IPS-18c (cell line): Measurements from ENCODE around the gene RPS6KA2.
"Not testable (repeated sequence)": the region's sequence is repeated elsewhere in the genome, so short reads cannot be mapped to it uniquely, and the experiment has no call there.

ENCODE experiments used
- H3K4me3 ChIP-seq: 2 replicates; pipeline ENCODE4 v1.7.0; 2013; ENCODE audit warnings: low read depth, mild to moderate bottlenecking, low read length, moderate library complexity; ENCODE audit not compliant: insufficient read depth
- H3K9me3 ChIP-seq: one replicate; pipeline ENCODE4 v1.6.1; 2013; ENCODE audit warnings: mild to moderate bottlenecking, low read length, moderate library complexity; ENCODE audit not compliant: control insufficient read depth, insufficient read depth

Gene RPS6KA2

DNA sequence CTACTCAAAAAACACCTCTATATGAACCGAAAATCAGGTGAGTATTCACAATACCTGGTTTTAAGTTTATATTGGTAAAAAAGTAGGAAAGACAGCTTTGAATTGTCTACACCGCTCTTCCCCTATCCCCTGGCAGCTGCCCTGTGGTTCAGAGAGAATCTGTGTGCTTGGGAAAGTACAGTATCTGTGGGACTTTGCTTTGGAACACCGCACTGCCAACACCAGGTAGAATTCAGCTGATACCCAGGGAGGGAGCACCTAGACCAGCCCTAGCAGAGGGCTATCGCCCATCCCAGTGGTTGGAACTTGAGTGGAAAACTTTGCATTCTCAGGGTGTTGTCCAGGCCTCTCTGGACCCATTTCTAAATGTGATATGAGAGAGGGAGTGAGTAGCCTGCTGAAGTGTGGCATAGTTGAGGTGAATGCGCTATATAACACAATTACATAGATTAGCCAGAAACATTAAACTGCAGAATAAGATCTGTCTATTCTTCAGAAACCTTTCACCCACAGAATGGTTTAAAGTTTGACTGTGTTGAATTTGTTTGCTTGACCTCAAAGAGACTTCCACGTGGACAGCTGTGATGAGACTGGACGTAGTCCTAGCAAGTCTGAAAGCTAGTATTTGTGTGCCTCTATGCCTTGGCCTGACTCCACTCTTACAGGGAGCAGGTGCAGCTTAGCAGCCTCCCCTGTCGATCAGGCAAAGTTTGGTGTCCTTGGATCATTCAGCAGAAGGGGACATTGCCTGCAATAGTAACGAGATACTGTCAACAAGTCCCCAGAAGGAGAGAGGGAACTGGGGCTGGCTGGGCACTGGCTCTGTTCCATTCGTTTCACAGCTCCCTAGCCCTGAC, 232.8 kb downstream of the RPS6KA2 start:
- H3K9me3 ChIP-seq, result no peaks in the 10 kb centered on the region
- H3K4me3 ChIP-seq, result no peak overlapping the region

DNA sequence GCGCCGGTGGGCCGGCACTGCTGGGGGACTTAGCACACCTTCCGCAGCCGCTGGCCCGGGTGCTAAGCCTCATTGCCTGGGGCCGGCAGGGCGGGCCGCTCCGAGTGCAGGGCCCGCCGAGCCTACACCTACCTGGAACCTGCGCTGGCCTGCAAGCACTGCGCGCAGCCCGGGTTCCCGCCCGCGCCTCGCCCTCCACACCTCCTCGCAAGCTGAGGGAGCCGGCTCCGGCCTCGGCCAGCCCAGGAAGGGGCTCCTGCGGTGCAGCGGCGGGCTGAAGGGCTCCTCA, 233.6 kb downstream of the RPS6KA2 start:
- peak overlapping the region; percentile 20; the same call in 1 of the 2 replicates for H3K4me3 ChIP-seq
- H3K9me3 ChIP-seq, result no peaks in the 10 kb centered on the region

DNA sequence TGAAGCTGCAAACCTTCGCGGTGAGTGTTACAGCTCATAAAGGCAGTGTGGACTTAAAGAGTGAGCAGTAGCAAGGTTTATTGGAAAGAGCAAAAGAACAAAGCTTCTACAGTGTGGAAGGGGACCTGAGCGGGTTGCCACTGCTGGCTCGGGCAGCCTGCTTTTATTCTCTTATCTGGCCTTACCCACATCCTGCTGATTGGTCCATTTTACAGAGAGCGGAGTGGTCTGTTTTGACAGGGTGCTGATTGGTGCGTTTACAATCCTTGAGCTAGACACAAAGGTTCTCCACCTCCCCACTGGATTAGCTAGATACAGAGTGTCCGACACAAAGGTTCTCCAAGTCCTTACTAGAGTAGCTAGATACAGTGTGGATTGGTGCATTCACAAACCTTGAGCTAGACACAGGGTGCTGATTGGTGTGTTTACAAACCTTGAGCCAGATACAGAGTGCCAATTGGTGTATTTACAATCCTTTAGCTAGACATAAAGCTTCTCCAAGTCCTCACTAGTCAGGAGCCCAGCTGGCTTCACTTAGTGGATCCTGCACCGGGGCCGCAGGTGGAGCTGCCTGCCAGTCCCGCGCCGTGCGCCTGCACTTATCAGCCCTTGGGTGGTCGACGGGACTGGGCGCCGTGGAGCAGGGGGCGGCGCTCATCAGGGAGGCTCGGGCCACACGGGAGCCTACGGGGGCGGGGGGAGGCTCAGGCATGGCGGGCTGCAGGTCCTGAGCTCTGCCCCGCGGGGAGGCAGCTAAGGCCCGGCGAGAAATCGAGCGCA, 234.1 kb downstream of the RPS6KA2 start:
- H3K9me3 ChIP-seq, result not testable (repeated sequence)
- peak overlapping the region; percentile 20; the same call in 1 of the 2 replicates for H3K4me3 ChIP-seq

DNA sequence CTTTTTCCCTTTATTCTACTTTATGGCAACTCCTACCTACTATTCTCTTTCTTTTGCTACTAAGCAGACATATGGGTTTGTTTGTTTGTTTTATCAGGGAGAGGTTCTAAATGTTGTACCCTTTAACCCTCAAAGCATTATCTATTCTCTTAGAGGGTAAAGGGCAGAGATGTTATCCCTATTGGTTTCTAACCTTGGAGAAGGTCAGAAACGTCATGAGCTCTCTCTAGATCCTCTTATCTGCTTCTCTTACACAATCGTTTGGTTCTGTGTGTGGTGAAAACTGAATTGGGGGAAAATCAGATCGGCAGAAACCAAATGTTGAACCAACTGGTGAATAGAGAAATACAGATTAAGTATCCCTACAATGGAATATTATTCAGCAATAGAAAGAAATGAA, 237.9 kb downstream of the RPS6KA2 start:
- Histone ChIP-seq H3K9me3 (no peaks in the 10 kb centered on the region), H3K4me3 (no peak overlapping the region)

DNA sequence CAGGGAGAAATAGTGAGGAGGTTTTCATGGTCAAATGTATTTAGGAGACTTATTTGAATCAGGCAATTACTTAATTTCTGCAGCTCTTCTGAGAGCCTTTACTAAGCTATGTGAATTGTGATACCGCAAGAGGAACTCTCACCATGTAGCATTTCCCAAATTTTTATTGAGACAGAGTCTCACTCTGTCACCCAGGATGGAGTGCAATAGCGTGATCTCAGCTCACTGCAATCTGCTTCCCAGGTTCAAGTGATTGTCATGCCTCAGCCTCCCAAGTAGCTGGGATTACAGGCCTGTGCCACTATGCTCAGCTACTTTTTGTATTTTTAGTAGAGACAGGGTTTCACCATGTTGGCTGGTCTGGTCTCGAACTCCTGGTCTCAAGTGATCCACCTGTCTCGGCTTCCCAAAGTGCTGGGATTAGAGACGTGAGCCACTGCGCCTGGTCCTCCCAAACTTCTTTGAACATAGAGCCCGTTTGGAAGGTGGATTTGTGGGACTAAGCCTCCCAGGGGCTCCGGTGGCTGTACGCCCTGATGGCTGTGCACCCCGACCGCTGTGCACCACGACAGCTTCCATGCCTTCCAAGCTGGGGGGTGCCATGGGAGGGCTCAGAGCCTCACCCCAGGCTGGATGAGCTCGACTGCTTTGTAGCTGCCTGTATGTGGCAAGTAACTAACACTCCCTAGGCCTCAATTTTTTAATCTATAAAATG, 238.6 kb downstream of the RPS6KA2 start:
- Histone ChIP-seq H3K9me3 (no peaks in the 10 kb centered on the region), H3K4me3 (no peak overlapping the region)

DNA sequence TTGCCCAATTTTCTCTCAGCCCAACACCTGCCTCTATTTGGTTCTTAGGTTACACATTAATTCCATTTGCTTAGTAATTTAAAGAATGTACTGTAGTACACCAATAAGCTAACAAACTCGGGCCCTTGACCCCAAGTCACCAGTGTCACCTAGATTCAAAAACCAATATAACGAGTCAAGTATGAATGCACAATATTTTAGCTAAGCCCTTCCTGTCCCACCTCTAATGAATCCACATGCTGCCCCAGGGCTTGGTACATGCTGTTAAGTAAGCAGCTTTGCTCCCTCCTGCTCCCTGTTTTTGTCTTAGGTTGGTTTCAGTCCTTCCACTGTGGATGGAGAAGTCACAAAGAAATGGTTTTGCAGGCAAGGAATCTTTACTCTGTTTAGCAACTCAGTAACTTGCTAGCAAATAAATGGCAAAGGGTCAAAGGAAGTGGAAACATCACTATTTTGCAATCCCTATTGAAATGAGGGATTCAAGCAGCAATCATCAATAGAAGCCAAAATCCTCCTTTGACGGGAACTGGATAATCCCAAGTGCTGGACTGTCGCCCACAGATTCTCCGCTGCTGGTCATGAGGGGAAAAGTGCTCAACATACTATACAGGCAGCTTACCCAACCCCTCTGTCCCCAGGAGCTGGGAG, 239.3 kb downstream of the RPS6KA2 start:
- H3K9me3 ChIP-seq, result no peaks in the 10 kb centered on the region
- no peak overlapping the region for H3K4me3 ChIP-seq

DNA sequence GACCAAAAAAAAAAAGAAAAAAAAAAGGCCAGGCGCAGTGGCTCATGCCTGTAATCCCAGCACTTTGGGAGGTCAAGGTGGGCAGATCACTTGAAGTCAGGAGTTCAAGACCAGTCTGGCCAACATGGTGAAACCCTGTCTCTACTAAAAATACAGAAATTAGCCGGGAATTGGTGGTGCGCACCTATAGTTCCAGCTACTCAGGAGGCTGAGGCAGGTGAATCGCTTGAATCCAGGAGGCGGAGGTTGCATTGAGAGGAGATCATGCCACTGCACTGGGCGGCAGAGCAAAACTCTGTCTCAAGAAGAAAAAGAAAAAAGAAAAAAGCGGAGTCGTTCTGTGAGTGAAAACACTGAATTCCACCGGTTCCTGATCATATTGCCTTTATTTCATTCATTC, 240.0 kb downstream of the RPS6KA2 start:
- not testable (repeated sequence) for H3K9me3 ChIP-seq, H3K4me3 ChIP-seq

DNA sequence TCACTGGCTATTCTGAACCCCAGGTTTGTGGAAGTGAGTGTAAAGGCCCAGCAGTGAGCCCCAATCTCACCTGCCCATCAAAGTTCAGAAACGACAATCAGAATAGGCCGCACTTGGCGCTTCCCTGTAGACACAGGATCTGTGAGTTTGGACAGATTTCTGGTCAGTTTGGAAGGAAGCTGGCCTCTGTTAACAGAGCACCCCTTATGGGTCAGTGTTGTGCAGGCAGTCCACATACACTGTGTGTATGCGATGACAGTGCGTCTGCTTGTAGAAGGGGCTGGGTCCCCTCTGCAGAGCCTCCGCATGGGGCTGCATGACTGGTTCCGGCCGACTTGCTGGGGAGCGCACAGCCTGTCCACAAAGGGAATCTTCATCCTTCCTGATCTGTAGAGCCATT, 240.9 kb downstream of the RPS6KA2 start:
- Histone ChIP-seq H3K4me3 (no peak overlapping the region), H3K9me3 (no peaks in the 10 kb centered on the region)

DNA sequence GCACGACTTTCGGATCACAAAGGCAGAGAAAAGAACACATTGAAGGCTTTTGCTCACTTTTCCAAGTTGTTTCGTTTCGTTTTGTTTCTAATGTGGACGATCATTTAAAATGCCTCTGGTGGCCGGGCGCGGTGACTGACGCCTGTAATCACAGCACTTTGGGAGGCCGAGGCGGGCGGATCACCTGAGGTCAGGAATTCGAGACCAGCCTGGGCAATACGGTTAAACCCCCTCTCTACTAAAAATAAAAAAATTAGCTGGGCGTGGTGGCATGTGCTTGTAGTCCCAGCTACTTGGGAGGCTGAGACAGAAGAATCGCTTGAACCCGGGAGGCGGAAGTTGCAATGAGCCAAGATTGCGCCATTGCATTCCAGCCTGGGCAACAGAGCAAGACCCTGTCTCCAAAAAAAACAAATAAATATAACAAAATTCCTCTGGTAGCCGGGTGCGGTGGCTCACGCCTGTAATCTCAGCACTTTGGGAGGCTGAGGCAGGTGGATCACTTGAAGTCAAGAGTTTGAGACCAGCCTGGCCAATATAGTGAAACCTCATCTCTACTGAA, 243.2 kb downstream of the RPS6KA2 start:
- H3K9me3 ChIP-seq, result not testable (repeated sequence)
- peak overlapping the region; percentile 94 for H3K4me3 ChIP-seq

DNA sequence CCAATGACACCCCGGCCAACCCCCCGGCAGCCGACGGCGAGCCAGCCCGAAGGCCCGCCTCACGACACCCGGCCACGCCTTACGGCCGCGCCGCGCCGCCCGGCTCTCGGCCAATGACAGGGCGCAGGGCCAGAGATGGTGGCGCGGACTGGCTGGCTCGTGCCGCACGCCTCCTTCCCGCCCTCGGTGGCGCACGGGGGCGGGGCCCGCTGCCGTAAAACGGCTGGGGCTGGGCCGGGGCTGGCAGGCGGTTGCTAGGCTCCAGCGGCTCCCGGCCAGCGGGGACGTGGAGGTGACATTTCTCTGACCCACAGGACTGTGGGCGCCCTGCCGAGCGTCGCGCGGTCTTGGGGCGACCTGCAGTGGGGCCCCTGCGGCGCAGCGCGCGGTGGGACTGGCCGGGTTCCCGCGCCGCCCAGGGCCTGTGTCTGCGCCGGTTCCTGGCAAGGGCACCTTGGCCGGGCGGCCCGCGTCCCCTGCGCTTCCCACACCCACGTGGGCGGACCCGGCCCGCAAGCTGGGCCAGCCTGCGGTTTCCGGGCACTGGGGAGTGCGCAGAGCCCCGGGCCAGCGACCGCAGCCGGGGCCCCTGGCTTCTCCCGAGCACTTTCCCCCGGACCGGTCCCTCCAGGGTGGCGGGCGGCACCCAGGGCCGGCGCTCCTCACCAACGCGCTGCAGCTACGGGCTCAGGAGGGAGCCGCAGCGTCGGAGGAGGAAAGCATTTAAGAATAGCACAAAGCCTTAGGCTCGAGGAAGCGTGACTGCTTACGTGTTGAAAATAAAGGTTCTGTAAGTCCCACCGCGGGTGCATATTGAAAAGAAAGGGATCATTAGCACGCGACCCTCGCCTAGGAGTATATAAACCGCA, 243.9 kb downstream of the RPS6KA2 start, which contains the start of gene MPC1:
Gene MPC1, minus strand, starts transcription at position 8 of the 869 bp plus-strand sequence. CDS start 64 bp downstream, outside the sequence.
- H3K4me3 ChIP-seq, result peak within 1 kb of the TSS; percentile 94
- no peaks in the 10 kb centered on the region for H3K9me3 ChIP-seq

DNA sequence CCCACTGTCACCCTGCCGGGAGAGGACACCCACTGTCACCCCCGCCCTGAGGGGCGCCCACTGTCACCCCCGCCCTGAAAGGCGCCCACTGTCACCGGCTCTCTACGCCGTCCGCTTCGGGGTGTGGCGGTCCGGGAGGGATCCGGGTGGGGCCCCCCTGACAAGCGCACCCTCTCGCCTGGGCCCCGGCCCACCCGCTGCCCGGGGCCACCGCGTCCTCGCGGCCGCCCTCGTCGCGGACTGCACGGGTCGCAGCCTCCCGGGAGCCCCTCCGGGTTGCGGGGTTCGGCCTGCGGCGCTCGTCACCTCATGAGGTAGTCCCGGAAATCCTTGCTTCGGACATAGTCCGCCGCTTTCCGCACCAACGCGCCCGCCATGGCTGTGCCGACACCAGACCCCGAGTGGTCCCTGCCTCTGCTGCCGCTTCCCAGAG, 244.5 kb downstream of the RPS6KA2 start:
- Histone ChIP-seq H3K9me3 (no peaks in the 10 kb centered on the region), H3K4me3 (peak overlapping the region; percentile 94)

DNA sequence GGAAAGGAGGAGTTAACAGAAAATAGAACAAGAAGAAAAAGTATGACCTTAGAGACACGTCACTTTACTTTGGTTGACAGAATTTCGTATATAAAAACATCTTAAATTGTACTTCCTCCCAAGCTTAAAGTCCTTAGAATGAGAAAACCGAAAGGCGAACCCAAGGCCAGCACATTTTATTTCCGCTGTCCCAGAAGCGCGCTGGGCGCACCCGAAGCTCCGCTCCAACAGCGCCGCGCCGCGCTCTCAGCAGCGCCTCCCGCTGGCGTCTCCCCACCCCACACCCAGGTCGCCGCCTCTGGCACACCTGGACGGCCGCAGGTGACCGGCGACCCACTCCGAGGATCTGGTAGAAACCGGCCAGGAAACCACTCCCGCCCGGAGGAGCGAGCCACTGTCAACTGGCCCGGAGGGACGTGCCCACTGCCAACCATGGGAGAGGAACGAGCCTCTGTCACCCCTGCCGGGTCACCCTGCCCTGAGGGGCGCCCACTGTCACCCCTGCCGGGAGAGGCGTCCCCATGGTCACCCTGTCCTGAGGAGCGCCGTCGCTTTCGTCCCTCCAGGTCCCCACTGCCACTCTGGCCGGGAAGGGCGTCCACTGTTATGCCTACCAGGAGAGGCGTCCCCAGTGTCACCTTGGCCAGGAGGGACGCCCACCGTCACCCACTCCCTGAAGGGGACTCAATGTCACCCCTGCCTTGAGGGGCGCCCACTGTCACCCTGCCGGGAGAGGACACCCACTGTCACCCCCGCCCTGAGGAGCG, 245.1 kb downstream of the RPS6KA2 start:
- H3K9me3 ChIP-seq, result no peaks in the 10 kb centered on the region
- peak overlapping the region; percentile 94 for H3K4me3 ChIP-seq

DNA sequence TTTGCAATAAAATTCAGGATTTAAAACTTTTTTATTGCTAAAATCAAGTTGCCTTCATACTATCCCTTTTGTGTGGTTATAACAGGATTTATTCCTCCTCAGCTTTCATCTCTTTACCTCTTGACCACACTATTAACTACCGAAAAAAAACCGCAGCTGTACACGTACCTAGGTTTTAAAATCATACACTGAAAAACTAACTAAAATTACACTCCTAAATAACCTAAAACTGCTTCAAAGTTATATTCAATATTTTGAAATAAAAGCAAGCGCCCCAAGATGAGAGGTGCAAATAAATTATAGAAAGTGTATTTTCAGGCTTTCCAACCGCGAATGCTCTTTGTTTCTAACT, 245.7 kb downstream of the RPS6KA2 start:
- H3K4me3 ChIP-seq, result peak overlapping the region; percentile 94; the same call in 1 of the 2 replicates
- no peaks in the 10 kb centered on the region for H3K9me3 ChIP-seq

DNA sequence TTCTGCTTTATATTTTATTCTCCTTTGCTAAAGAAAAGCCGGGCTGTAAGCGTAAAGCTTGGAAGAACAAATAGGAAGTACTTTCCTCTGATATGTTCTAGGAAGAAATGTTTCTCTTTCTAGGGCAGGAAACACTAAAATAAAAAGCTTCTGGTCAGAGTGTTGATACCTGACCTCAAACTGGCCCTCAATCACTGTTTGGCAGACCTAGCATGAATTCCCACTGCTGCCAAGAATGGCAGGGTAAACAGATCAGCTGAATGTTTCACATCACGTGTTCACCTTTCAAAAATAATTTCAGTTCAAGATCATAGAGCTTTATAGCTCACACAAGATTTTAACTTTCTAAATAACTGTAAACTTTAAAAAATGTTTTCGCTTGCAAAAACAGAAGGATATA, 247.3 kb downstream of the RPS6KA2 start:
- Histone ChIP-seq H3K4me3 (no peak overlapping the region), H3K9me3 (no peaks in the 10 kb centered on the region)

DNA sequence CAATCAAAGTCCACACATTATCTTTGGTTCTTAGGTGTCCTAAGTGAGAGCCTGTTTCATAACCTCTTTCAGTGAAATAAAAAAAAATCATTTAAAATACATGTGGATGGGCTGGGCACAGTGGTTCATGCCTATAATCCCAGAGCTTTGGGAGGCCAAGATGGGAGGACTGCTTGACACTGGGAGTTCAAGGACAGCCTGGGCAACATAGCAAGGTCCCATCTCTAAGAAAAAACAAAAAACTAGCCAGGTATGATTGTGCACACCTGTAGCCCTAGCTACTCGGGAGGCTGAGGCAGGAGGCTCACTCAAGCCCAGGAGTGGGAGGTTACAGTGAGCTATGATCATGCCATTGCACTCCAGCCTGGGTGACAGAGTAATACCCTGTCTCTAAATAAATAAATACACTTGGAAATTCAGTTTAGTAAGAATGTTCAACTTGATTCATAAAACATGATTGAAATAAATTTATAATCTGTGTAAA, 247.9 kb downstream of the RPS6KA2 start:
- no peaks in the 10 kb centered on the region for H3K9me3 ChIP-seq
- H3K4me3 ChIP-seq, result no peak overlapping the region
